Prostate gland (tissue), 2 donors: ENCODE measurements around the gene BTBD9.

Experiments used
- CTCF ChIP-seq, 4 experiments: fragments of 200-600 bp in 2 of 4; fragments of 450-650 bp in 2 of 4; sonication (generic) in 2 of 4; IDR thresholded peaks; 1 replicate in 3 of 4; 2 replicates in 1 of 4; pipeline ENCODE4 v1.5.1; 2016 to 2019; ENCODE audit warnings: antibody characterized with exemption in 4 of 4, mild to moderate bottlenecking in 2 of 4, moderate library complexity in 2 of 4
- POLR2A ChIP-seq: fragments of 450-650 bp; IDR thresholded peaks from one replicate; pipeline ENCODE4 v1.6.1; 2016; ENCODE audit warnings: antibody characterized with exemption, mild to moderate bottlenecking
- POLR2AphosphoS5 ChIP-seq: sonication (generic); formaldehyde crosslinking; IDR thresholded peaks from one replicate; pipeline ENCODE4 v1.6.1; 2017; ENCODE audit warnings: antibody characterized with exemption

GRCh38 chr6:38287487-38287886 lies 352.2 kb downstream of the BTBD9 start:
- TF ChIP-seq POLR2A (no peak), CTCF (IDR thresholded peaks at IDR 0.05) (no peak), POLR2AphosphoS5 (no peak)
